ENCODE results near the gene SRCIN1. TPM values are rescaled to one million over a fixed set of nuclear protein-coding genes. Genes with fewer than 3 reads are reported as not detected.

Gene SRCIN1
- total RNA-seq, 4 donors from 2014 or later: 1.8 to 8.8 (median 5.2) TPM

- TF ChIP-seq POLR2A (IDR thresholded peaks at IDR 0.05) (no peak), EP300 (IDR thresholded peaks at IDR 0.05; ENCODE audit: low read depth) (no peak), POLR2AphosphoS5 (IDR thresholded peaks at IDR 0.05) (no peak), CTCF (IDR thresholded peaks at IDR 0.05) (no peak)
- intact Hi-C loops (cut with DNase I; ENCODE audit: low total_unique reads): no loop called here
- Histone ChIP-seq H3K4me1 (peaks cover under 1 to 7% (median 3%) of the 10 kb centered on the region in 4 donors), H3K27ac (no peak overlapping the region), H3K36me3 (no peaks in the 10 kb centered on the region), H3K9me3 (no peaks in the 10 kb centered on the region), H3K4me3 (no peak overlapping the region), H3K27me3 (peaks cover 48% of the 10 kb centered on the region)
- 89 to 93% methylated on average over 4 to 6 of the region's 6 CpGs for WGBS, 2 donors (ENCODE audit: low coverage in 1 of 2)
- in situ Hi-C loops (cut with MboI; ENCODE audit: low pct_ligation_motif_present in 1 of 4, low pct_unique_long_range_greater_than_20kb in 1 of 4, low sequenced_read_pairs in 3 of 4): no loop called here
- no peak for DNase-seq
These were observed 6.2 kb upstream of the SRCIN1 start for GRCh38 chr17:38611872-38612376.

- Histone ChIP-seq H3K9me3 (no peaks in the 10 kb centered on the region), H3K27me3 (peaks cover 54% of the 10 kb centered on the region), H3K4me3 (no peak overlapping the region), H3K4me1 (peaks cover 8 to 14% (median 10%) of the 10 kb centered on the region in 4 donors), H3K27ac (no peak overlapping the region), H3K36me3 (no peaks in the 10 kb centered on the region)
- in situ Hi-C loops (cut with MboI; ENCODE audit: low pct_ligation_motif_present in 1 of 4, low pct_unique_long_range_greater_than_20kb in 1 of 4, low sequenced_read_pairs in 3 of 4) (no loop called here), intact Hi-C loops (cut with DNase I; ENCODE audit: low total_unique reads) (no loop called here)
- WGBS, 2 donors (ENCODE audit: low coverage in 1 of 2): 41 to 71% methylated on average over 9 to 11 of the region's 11 CpGs
- TF ChIP-seq POLR2A (IDR thresholded peaks at IDR 0.05) (no peak), POLR2AphosphoS5 (IDR thresholded peaks at IDR 0.05) (no peak), CTCF (IDR thresholded peaks at IDR 0.05) (no peak), EP300 (IDR thresholded peaks at IDR 0.05; ENCODE audit: low read depth) (no peak)
- DNase-seq: no peak
These were observed 5.5 kb upstream of the SRCIN1 start for GRCh38 chr17:38611070-38611786.

- intact Hi-C loops (cut with DNase I; ENCODE audit: low total_unique reads): loop anchor here (10.0 kb wide), 1 partner anchor 55 kb away; no protein-coding TSS in a partner anchor
- no peak for TF ChIP-seq EP300 (IDR thresholded peaks at IDR 0.05; ENCODE audit: low read depth)
- peaks cover 62% of the 10 kb centered on the region for H3K27me3 ChIP-seq
These were observed 3.7 kb upstream of the SRCIN1 start for GRCh38 chr17:38609280-38610031.

GRCh38 chr17:38608648-38609047, 2.9 kb upstream of the SRCIN1 start:
- Histone ChIP-seq H3K27ac (no peak overlapping the region), H3K36me3 (no peaks in the 10 kb centered on the region), H3K27me3 (peaks cover 68% of the 10 kb centered on the region), H3K9me3 (no peaks in the 10 kb centered on the region), H3K4me1 (peaks cover 8 to 17% (median 10%) of the 10 kb centered on the region in 4 donors), H3K4me3 (no peak overlapping the region)
- in situ Hi-C loops (cut with MboI; ENCODE audit: low pct_ligation_motif_present in 1 of 4, low pct_unique_long_range_greater_than_20kb in 1 of 4, low sequenced_read_pairs in 3 of 4) (no loop called here), intact Hi-C loops (cut with DNase I; ENCODE audit: low total_unique reads) (loop anchor here (10.0 kb wide), 1 partner anchor 56 kb away; no protein-coding TSS in a partner anchor)
- TF ChIP-seq EP300 (IDR thresholded peaks at IDR 0.05; ENCODE audit: low read depth): no peak
- no peak for TF ChIP-seq POLR2AphosphoS5 (IDR thresholded peaks at IDR 0.05)
- TF ChIP-seq CTCF (IDR thresholded peaks at IDR 0.05): no peak
- DNase-seq: peak; percentile 74
- WGBS, 2 donors (ENCODE audit: low coverage in 1 of 2): 30% methylated on average over 4 of the region's 4 CpGs; no CpG with 5 or more reads in 1 of the 2 donors

More at GRCh38 chr17:38609280-38610031, 3.7 kb upstream of the SRCIN1 start:
- H3K36me3 ChIP-seq: no peaks in the 10 kb centered on the region
- H3K4me3 ChIP-seq: no peak overlapping the region
- H3K4me1 ChIP-seq: peaks cover 8 to 17% (median 12%) of the 10 kb centered on the region in 4 donors
- H3K9me3 ChIP-seq: no peaks in the 10 kb centered on the region
- no peak overlapping the region for H3K27ac ChIP-seq
- in situ Hi-C loops (cut with MboI; ENCODE audit: low pct_ligation_motif_present in 1 of 4, low pct_unique_long_range_greater_than_20kb in 1 of 4, low sequenced_read_pairs in 3 of 4): no loop called here
- 67% methylated on average over 8 of the region's 9 CpGs; no CpG with 5 or more reads in 1 of the 2 donors for WGBS, 2 donors (ENCODE audit: low coverage in 1 of 2)
- no peak for DNase-seq
